Activated CD8-positive, alpha-beta memory T cell treated with anti-CD3 and anti-CD28 coated beads, Interleukin-2, amount 50 U/mL, for 1 hour (primary cell): ENCODE measurements around the gene P2RY2.

ENCODE experiments used
- DNase-seq: peaks from one replicate; pipeline ENCODE4 v3.0.0-alpha.2; 2020; ENCODE audit errors: extremely low read depth

P2RY2 gene

DNA sequence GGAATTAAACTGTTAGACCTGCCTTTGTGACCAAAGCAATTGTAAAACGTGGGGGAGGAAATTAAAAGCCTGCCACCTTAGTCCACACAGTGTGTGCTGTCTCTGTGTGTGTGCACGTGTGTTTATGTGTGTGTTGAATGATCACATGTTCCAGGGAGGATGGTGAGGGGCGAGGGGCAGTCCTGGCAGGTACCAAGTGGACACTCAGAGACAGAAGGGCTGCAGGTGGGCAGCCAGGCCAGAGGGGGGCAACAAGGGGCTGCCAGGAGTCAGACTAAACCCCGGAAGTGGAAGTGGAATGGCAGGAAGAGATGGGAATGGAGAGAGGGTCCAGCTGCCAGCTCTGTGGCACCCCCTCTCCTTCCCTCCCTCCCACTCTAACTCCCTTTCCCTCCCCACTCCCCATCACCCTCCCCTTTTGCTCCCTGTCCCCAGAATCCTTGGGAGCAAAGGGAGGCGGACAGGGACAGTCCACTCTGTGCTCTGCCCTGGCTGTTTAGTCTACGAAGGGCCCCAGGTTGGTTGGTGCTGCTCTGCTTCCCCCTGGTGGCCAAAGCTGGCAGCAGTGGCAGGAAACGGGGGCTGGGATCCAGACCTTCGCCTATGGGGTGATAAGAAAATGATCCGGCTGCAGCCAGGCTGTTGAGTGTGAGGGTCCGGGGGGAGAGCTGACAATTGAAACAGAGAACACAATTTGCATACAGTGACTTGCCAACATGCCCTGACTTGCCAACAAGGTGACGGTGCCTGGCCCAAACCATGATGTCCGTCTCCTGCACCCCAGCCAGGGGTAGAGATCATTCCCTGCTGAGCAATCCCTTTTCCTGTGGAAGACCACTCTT is 24.4 kb downstream of the P2RY2 start:
- DNase-seq = peak; percentile 9

DNA sequence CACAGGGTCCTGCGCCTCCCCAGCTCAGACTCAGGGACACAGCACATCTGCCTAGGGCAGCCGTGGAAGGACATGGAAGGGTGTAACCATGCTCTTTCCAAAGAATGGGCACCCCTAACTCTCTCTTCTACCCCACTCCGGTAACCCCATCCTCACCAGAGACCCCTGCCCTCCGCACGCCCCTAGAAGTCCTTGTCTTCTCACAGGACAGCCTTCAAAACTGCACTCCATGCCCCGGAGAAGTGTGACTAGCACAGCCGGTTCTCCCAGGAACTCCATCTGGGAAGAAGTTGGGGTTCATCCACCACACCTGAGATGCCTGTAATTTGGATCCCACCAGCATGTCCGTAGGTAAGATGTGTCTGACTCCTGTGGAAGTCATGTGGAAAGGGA is 25.0 kb downstream of the P2RY2 start:
- DNase-seq = no peak

DNA sequence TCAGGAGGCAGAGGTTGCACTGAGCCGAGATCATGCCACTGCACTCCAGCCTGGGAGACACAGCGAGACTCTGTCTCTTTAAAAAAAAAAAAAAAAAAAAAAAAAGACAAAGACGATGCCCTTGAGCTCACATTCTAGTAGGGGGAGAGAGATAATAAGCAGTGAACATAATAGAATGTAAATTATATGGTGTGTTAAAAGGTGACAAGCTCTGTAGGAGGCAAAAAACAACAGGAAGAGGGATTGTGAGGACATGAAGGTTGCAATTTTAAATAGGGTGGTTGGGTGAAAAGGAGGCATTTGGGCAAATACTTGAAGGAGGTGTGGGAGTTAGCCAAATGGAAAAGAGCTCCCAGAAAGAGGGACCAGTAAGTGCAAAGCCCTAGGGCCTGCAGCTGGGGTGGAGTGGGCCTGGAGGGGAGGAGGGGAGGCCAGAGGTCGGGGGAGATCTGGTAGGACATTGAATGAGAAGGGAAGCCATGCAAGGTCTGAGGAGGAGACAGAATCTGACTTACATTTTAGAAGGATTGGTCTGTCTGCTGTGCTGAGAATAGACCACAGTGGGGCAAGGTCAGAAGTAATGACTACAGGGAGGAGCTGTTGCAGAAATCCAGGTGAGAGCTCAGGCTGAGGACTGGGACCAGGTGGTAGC is 26.6 kb downstream of the P2RY2 start:
- no peak for DNase-seq

DNA sequence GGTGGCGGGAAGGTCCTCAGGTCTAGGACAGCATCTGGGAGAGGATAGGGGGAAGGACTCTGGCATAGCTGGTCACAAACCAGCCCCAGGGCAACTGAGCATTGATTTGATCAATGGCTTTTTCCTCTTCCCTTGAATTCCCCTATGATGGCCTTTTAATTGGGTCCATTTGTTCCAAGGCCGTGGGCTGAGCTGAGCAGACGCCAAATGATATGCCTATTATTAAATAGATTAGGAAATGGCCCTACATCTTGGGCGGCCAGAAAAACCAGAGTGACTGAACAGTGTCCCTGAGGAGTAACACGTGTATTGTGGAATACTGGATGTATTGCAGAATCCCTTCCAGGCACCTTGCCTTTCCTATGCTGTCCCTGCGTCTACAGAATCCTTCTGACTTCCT is 27.4 kb downstream of the P2RY2 start:
- no peak for DNase-seq

- DNase-seq = no peak
Measured at GRCh38 chr11:73246303-73246702, 28.2 kb downstream of the P2RY2 start.

GRCh38 chr11:73248526-73249185 is 30.6 kb downstream of the P2RY2 start:
- no peak for DNase-seq

GRCh38 chr11:73249304-73249703 is 31.2 kb downstream of the P2RY2 start:
- no peak for DNase-seq

DNA sequence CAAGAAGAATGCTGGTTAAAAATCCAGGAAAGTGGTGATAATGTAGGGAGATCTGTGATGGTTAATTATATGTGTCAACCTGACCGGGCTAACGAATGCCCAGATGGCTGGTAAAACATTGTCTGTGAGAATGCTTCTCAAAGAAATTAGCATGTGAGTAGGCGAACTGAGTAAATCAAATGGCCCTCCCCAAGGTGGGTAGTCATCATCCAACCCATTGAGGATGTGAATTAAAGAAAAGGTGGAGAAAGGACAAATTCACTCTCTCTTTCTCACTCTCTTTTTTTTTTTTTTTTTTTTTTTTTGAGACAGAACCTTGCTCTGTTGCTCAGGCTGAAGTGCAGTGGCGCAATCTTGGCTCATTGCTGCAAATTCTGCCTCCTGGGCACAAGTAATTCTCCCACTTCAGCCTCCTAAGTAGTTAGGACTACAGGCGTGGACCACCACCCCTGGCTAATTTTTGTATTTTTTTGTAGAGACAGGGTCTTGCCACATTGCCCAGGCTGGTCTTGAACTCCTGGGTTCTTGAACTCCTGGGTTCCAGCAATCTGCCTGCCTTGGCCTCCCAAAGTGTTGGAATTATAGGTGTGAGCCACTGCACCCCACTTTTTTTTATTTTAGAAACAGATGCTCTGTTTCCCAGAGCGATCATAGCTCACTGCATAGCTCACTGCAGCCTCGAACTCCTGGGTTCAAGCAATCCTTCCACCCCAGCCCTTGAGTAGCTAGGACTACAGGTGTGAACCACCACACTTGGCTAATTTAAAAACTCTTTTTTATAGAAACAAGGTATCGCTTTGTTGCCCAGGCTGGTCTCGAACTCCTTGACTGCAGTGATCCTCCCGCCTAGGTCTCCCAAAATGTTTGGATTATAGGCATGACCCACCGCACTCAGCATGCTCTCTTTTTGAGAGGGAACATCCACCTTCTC is 32.0 kb downstream of the P2RY2 start:
- DNase-seq = no peak

- DNase-seq = no peak
Measured at GRCh38 chr11:73252577-73253191, 34.6 kb downstream of the P2RY2 start.

DNA sequence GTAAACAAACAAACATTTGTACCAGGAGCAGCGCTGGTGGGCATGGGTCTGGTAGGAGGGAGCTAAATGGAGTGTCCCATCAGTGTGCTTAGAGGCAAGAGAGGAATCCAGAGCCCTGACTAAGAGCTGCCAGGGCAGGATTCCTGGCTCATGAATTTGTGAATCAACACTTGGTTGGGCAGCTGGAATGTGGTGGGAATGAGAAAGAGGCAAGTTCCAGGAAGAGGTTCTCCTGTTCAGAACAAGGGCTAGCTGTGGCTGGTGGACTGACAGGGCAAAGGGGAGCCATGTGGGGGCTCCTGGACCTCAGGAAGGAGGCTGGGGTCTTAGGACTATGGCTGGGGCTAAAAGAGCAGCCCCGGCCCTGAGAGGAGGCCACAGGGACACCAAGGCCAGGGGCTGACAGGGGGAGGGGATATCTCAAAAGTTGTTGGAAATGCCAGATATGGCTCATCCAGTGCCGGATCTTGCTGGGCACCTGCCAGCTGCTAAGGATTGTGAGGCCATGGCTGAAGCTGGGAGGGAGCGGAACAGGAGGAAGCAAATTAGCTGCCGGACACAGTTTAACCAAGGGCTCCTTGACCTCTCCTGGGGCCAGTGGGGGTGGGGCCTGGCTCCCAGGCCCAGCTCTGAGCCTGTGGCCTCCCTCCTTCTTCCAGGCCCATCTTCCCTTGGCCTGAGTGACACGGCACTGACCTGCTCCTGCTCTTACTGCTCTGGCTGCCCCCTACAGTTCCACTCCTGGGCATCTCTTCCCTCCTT is 39.4 kb downstream of the P2RY2 start:
- DNase-seq = no peak

DNA sequence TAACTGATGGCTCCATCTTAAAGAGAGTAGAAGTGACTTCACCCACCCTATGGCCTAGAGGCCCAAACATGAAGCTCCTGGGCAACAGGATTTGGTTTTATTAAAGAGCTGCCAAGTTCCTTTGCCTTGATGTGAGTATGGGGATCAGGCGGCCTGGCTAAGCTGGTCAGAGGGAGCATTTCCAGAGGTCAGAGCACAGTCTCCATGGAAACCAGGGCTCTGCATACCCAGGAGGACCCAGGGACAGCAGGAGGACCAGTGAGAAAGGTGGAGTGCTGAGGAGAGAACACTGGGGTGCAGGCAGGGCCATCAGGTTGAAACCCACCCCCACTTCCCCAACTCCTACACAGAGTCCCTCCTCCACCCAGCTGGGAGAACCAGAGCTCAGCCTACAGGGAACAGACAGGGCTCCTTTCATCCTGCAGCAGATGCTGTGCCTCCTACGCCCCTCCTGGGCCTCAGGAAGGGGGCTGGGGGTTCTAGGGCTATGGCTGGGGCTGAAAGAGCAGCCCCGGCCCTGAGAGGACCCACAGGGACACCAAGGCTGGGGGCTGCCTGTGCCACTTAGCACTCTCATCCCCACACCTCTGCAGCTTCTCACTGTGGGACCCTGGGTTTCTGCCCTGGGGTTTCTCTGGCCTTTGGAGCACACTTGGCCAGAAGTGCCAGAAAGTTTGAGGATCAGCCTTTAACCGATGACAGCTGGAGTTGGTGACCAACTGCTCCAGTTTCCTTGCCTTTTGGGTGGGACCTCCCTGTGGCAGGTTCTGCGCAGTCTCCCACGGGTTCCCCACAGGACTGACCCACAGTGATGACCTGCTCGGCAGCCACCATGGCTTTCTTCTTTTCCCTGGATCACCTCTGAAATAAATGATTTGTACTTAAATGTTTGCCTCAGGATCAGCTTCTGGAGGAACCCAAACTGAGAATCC is 40.3 kb downstream of the P2RY2 start:
- no peak for DNase-seq

DNA sequence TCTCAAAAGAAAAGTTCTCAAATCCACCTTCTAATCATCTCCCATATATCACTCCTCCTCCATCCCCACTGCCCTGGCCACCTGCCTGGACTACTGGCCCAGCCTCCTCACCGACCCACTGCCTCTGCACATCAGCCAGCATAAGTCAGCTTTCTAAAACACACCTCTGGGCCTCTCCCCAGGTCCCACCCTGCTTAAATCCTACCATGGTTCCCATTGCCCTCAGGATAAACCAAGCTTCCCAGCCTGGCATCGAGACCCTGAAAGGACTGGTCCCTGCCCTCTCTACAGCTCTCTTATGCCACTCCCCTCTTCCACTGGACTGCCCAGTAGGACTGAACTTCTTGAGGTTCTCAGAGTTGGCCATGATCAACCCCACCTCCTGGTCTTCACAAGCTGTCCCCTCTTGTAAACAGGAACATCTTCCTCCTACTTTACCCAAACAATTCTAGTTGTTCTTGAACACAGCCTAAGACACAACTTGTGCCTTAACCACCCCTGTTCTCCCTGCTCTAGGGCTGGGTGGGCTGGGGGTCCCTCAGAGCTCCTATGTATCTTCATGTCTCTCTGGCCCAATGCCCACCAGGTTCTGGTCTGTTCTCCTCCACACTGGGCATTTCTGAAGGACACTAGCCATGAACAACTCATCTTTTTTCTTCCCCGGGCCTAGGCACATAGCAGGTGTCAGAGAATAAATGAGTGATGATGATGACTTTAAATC is 41.5 kb downstream of the P2RY2 start:
- DNase-seq = no peak

- DNase-seq = no peak
Measured at GRCh38 chr11:73260127-73260457, 42.0 kb downstream of the P2RY2 start.

DNA sequence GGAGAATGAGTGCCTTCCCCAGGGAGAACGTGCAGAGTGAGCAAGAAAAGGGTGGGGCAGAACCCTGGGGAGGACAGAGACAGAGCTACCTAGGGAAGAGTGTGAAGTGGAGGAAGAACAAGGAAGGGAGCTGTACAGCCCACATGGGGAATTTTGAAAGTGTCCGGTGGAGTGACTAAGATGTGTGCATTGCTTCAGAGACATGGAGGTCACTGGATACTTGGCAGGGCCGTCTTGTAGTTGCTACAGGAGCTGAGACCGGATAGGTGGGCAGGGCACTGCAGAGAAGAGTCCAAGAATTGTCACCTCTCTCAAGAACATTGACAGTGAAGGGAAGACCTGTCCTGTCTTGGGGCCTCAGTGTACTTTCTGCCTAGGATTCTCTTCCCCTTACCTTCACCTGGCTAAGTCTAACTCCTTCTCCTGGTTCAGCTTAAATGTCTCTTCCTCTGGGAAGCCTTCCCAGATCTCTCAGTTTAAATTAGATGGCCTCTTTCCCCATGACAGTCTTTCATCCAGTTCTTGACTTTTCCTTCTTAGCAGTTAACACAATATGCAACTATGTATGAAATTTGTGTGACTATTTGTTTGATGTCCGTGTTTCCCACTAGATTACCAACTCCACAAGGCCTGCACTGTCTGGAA is 44.9 kb downstream of the P2RY2 start:
- DNase-seq = no peak

DNA sequence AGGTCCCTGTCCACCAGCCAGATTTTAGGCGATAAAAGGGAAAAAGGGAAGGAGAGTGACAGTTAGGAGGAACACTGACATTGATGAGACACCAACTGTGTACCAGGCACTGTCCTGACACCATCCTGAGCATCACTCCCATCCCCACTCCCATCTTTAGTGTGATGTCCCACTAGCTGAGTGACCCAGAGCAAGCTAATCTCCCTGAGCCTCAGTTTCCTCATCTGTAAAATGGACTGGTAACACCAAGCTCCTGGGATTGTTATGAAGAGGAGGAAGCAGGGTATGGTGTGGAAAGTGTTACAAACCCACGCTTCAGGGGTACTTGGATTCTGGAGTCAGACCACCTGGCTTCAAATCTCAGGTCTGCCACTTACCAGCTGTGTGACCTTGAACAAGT is 45.6 kb downstream of the P2RY2 start:
- no peak for DNase-seq

DNA sequence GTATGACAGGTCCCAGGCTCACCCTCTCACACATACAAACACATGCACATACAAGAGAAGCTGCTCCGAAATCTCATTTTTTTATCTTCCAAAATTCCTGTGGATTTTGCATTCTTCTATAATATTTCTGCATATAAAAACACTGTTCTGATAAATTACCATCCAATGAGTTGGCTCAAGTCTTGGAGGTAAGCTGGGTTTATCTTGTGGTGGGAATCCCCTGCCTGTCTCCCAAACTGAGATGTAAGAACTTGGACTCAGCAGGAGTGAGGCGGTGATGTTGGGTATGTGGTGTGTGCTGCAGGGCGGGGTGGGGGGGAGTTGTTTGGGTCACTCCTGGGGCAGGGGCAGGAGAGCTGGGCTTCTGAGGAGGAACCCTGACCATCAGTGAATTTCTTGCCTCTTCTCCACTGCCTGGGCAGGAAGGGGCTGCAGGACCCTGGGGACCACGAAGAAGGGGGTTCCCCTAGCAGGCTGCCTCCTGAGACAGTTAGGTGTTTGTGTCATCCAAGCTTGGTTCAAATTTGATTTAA is 47.3 kb downstream of the P2RY2 start:
- no peak for DNase-seq

- no peak for DNase-seq
Measured at GRCh38 chr11:73265853-73266645, 48.0 kb downstream of the P2RY2 start.
